Middle frontal gyrus (tissue), 1 donor: ENCODE measurements around the gene PNCK.
"Not testable (repeated sequence)": the region's sequence is repeated elsewhere in the genome, so short reads cannot be mapped to it uniquely, and the experiment has no call there.

Source experiments
- DNase-seq: peaks from one replicate; pipeline ENCODE4 v3.0.0-alpha.2; 2015; ENCODE audit warnings: low spot score; ENCODE audit errors: extremely low spot score

The PNCK gene

GRCh38 chrX:153686711-153687110, 13.1 kb upstream of the PNCK start:
- no peak for DNase-seq

DNA sequence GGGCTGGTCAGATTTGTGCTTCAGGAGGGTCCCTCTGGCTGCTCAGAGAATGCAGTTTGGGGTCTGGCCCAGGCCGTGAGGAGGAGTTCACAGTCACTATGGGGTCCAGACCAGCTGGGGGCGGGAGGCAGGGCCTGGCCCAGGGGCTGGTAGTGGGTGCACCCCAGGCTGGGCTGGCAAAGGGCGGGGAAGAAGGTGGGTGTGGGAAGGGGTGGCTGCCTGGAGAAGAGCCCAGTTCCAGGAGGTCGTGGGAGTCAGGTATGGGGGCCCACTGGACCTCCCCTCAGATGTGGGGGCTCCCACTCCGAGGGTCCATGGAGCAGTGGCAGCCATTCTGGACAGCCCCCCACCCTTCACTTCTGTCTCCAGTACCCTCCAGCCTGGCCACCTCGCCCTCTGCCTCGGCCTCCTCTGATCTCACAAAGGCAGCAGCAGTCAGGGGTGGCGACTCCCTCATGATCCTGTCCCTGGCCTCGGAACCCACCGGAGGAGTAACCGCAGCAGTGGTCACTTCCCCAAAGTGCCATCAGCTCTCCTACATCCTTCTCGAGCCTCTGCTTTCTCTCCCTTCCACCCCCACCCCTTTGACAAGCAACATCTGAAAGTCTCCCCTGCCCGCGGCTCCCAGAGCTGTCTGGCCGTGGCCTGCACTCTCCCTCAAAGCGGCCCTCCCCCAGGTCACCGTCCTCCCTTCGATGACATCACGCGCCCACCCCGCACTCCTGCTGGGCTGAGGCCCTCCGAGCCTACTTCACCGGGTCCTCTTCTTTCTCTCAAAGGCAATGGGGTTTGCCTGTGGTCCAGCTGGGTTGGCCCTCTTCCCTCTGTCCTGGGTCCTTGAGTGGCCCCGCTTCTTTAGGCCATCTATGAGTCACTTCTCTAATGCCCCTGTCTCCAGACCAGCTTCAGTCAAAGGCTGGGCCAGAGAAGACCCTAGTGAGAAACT, 12.4 kb upstream of the PNCK start:
- DNase-seq = no peak

DNA sequence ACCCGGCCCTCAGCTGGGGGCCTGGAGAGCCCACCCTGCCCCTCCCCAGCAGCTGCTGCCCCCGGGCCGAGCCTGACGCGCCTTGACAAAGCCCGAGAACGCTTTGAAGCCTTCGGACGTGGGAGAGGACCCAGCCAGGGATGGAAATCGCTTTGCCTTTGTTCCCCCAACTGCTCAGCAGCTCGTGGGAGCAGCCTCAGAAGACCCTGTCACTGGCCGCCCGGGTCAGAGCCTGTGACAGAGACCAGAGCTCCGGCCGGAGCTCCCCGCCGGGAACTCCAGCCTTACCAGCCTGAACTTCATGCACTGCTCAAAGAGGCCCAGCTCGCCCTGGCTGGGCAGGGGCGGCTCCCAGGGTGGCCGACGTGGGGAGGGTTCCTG, 11.5 kb upstream of the PNCK start:
- DNase-seq = no peak

GRCh38 chrX:153684467-153685155, 11.0 kb upstream of the PNCK start:
- DNase-seq = no peak

DNA sequence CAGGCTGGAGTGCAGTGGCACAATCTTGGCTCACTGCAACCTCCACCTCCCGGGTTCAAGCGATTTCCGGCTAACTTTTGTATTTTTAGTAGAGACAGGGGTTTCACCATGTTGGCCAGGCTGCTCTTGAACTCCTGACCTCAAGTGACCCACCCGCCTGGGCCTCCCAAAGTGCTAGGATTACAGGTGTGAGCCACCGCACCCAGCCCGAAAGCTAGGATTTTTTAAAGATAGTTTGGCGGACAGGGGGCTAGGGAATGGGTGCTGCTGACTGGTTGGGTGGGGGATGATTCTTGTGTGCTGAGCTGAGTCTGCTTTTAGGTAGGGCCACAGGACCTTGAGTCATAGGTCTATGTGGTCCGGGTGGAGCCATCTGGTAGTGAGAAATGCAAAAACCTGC, 9.9 kb upstream of the PNCK start:
- DNase-seq = not testable (repeated sequence)

GRCh38 chrX:153681175-153681574, 7.6 kb upstream of the PNCK start:
- DNase-seq = no peak

GRCh38 chrX:153674219-153674851, 722 bp upstream of the PNCK start:
- no peak for DNase-seq

DNA sequence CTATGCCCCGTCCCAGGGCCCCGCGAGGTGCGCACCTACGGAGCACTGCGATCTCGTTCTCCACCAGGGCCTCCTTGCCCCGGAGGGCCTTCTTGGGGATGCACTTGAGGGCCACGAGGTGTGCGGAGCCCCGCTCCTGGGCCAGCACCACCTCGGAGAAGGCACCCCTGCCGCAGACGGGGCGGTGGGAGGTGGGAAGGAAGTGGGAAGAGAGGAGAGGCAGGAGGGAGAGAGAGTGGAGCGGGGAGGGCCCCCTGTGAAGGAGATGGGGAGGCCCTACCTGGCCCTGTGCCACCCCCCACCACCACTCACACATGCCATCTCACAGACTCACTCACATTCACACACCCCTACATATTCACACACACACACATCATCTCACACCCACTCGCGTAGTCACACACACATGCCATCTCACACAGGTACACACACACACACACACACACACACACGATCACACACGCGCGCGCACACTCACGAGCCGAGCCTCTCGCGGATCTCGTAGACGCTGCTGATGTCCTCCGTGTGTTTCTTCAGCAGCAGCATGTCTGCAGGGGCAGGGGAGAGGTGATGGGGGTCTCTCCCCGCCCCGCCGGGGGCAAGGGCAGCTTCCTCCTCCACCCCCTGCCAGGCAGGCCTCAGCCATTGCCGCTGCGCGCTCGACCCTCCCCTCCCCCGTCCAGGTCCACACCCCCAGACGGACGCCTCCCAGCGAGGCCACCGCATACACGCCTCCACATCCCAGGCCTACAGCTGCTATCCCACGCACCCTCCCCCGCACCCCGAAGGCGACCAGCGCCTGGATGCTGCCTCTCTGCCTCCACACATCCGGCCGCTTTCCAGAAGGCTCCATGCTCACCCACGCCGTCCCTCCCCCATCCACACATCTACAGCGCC, 834 bp downstream of the PNCK start:
- DNase-seq = no peak

GRCh38 chrX:153671589-153672530, 1.8 kb downstream of the PNCK start:
- no peak for DNase-seq

DNA sequence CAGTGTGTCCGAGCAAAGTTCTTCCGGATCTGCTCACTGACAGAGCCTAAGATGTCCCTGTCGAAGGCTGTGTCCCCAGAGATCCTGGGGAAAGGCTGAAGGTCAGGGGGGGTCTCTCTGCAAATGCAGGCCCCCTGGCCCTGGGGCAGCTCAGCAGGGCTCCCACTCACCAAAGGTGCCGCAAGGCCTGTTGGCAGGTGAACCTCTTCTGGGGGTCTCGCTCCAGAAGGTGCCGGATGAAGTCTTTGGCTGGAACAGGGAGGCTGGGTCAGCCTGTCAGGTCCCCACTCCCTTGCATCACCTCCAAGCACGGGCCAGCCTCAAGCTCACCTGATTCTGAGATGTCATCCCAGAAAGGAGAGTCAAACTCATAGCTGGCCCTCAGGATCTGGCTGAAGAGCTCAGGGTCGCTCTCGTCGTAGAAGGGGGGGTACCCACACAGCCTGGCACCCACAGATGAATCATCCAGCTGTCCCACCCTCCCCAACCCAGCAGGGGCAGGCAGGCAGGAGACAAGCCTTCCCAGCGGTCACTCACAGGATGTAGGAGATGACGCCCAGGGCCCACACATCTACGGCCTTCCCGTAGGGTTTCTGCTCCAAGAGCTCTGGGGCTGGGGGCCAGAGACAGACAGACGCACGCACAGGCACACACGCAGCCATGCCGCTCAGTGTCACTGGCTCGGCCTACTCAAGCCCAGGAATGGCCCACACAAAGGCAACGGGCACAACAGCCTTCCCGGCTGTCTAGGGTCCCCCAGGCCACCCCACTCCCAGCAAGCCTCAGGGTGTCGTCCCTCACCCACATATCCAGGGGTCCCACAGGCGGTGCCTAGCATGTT, 2.6 kb downstream of the PNCK start:
- DNase-seq = no peak

GRCh38 chrX:153669901-153670731, 3.5 kb downstream of the PNCK start:
- DNase-seq = no peak

- DNase-seq = no peak
These were observed 4.3 kb downstream of the PNCK start for GRCh38 chrX:153669174-153669890.

DNA sequence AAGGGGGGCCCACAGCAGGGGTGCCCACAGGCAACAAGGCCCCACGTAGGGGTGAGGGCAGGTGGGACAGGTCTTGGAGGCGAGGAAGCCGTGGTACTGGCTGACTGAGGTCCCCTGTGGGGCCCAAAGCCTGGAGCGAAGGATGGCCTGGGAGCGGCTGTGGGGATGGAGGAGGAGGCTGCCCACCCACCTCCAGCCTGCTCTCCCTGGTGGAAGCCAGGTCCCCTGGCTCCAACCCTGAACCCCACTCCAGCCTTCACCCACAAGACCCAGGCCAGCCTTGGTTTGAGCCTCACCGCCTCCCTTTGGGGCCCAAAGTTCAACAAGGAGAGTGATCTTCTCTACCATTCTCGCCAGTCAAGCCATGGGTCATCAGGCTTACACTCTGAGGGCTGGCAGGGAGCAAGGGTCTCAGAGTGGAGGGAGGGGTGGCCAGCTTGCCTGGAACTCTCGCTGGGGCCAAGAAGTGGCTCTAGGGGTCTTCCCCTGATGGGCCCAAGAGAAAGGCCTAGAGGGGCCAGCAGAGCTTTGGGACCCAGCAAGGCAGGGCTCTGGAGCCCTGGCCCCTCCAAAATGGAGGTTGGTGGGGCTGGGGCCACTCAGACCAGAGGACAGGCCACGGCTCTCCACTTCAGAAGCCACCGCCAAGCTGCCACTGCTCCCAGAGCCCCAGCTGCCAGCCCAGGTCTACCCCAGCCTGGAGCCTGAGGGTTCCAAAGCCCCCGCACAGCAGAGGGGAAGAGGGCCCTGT, 5.0 kb downstream of the PNCK start:
- no peak for DNase-seq

GRCh38 chrX:153667956-153668396, 5.6 kb downstream of the PNCK start:
- peak; percentile 64 for DNase-seq

- no peak for DNase-seq
These were observed 6.2 kb downstream of the PNCK start for GRCh38 chrX:153667281-153667955.

DNA sequence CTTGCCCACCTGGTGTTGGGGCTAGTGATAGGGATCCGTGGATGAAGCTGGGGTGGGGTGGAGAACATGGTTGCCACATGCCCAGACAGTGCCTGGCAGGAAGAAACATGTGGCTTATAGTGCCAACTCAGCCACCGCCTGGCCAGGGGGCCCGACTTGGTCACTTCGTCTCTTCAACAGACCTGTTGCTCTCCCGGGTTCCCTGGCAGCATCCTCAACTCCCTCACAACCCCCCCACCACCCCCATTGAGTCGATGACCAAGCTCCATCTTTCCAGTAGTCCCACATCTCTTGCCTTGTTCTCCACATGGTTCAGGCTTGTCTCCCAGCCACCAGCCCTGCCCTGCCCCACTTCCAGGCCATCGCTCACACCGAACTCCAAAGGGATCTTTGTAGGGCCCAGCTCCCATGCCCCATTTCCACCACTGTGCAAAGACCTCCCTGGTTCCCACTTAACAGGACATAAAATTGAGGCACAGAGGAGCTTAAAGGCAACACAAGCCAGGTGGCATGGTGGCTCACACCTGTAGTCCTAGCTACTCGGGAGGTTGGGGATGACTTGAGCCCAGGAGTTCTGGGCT, 7.8 kb downstream of the PNCK start:
- no peak for DNase-seq
